OCI-LY3 (cell line): Measurements from ENCODE around the gene PSMG2.

ENCODE experiments used
- CTCF ChIP-seq: fragments of 200-600, 300-600 bp; sonication (generic); IDR thresholded peaks from 2 replicates; pipeline ENCODE4 v1.5.1; 2014; ENCODE audit warnings: antibody characterized with exemption, low read length, low read depth
- EZH2phosphoT487 ChIP-seq: fragments of 200-600 bp; shearing (Covaris generic); IDR thresholded peaks from 2 replicates; pipeline ENCODE4 v1.6.1; 2018; ENCODE audit warnings: antibody characterized with exemption, mixed run types, low read depth

- TF ChIP-seq CTCF = no peak
- TF ChIP-seq EZH2phosphoT487 = no peak
Observed at GRCh38 chr18:12747530-12748315, 44.9 kb downstream of the PSMG2 start.
